Muscle of leg (tissue), 11 donors: ENCODE results near the gene FZD7. TPM values are rescaled to one million over a fixed set of nuclear protein-coding genes. Genes with fewer than 3 reads are reported as not detected.

ENCODE experiments used
- DNase-seq: peaks from one replicate; pipeline ENCODE4 v3.0.0; 2013
- H3K27ac ChIP-seq: one replicate; pipeline ENCODE4 v1.5.1; 2013; ENCODE audit warnings: mild to moderate bottlenecking, low read length, control low read depth
- H3K27me3 ChIP-seq: one replicate; pipeline ENCODE4 v1.6.1; 2013; ENCODE audit warnings: low read length; ENCODE audit not compliant: control insufficient read depth, insufficient read depth
- H3K36me3 ChIP-seq: one replicate; pipeline ENCODE4 v1.6.1; 2013; ENCODE audit warnings: low read length; ENCODE audit not compliant: control insufficient read depth, insufficient read depth
- H3K4me1 ChIP-seq: one replicate; pipeline ENCODE4 v1.6.1; 2013; ENCODE audit warnings: low read length; ENCODE audit not compliant: control insufficient read depth, insufficient read depth
- H3K4me3 ChIP-seq: one replicate; pipeline ENCODE4 v1.5.1; 2013; ENCODE audit warnings: low read length, control low read depth
- H3K9me3 ChIP-seq: replicated peaks from 2 replicates; pipeline ENCODE4 v1.6.1; 2013; ENCODE audit warnings: low read depth, low read length; ENCODE audit not compliant: control insufficient read depth
- WGBS: methylation state at CpG from one replicate; pipeline ENCODE4 v1.1.5; 2013; ENCODE audit warnings: missing lambda C conversion rate; ENCODE audit not compliant: insufficient coverage; 5-methylcytosine and 5-hydroxymethylcytosine counted together
- polyA plus RNA-seq, 8 donors: library from polyadenylated mRNA; unstranded; fragments of 120-200 nt; gene quantifications; one replicate each; pipeline versions ENCODE4 v1.2.1 to v1.2.3, GENCODE V29; 2013; ENCODE audit warnings: inconsistent platforms in 1 of 8, low replicate concordance in 1 of 8; ENCODE audit not compliant: insufficient read length in 8 of 8, insufficient read depth in 1 of 8
- total RNA-seq: library from RNA; stranded (reverse); fragments of 120-200 nt; gene quantifications from one replicate; pipeline ENCODE4 v1.2.4, GENCODE V29; 2013

The FZD7 gene
- total and polyA plus RNA-seq, 9 donors, result 22.4 to 37.3 (median 28.6) TPM

- DNase-seq, result no peak
- no peak overlapping the region for H3K4me3 ChIP-seq
- H3K4me1 ChIP-seq, result peaks cover 8% of the 10 kb centered on the region
- H3K27me3 ChIP-seq, result no peaks in the 10 kb centered on the region
- WGBS, result no CpG with 5 or more reads among the region's 2 CpGs
- no peaks in the 10 kb centered on the region for H3K36me3 ChIP-seq
- H3K9me3 ChIP-seq, result no peaks in the 10 kb centered on the region
- H3K27ac ChIP-seq, result no peak overlapping the region
Measured at GRCh38 chr2:202074324-202074723, 40.7 kb downstream of the FZD7 start.

- H3K27me3 ChIP-seq, result no peaks in the 10 kb centered on the region
- H3K27ac ChIP-seq, result no peak overlapping the region
- no peaks in the 10 kb centered on the region for H3K36me3 ChIP-seq
- no peaks in the 10 kb centered on the region for H3K9me3 ChIP-seq
- peaks cover 5% of the 10 kb centered on the region for H3K4me1 ChIP-seq
- no peak overlapping the region for H3K4me3 ChIP-seq
- no peak for DNase-seq
- WGBS, result no CpG with 5 or more reads among the region's 5 CpGs
Measured at GRCh38 chr2:202079310-202079709, 45.7 kb downstream of the FZD7 start.

- DNase-seq, result no peak
- Histone ChIP-seq H3K4me1 (peaks cover 7% of the 10 kb centered on the region), H3K36me3 (no peaks in the 10 kb centered on the region), H3K27me3 (no peaks in the 10 kb centered on the region), H3K9me3 (no peaks in the 10 kb centered on the region), H3K27ac (no peak overlapping the region), H3K4me3 (no peak overlapping the region)
- 83% methylated on average over 1 of the region's 6 CpGs for WGBS
Measured at GRCh38 chr2:202084265-202084664, 50.6 kb downstream of the FZD7 start.

Other genes with a start within 250 kb of the FZD7 start
- 1.1 TPM for gene CDK15, start 227.3 kb upstream of the FZD7 start, total RNA-seq
- gene CDK15, start 227.3 kb upstream of the FZD7 start, polyA plus RNA-seq, result 1 to 10 TPM in 4 of 8 donors, under 1 TPM in 4; 0.56 to 2.2 (median 0.93) TPM
- 0.31 TPM for gene KIAA2012, start 39.4 kb downstream of the FZD7 start, total RNA-seq
- gene KIAA2012, start 39.4 kb downstream of the FZD7 start, polyA plus RNA-seq, result under 1 TPM; 0.14 to 0.75 (median 0.22) TPM
- 91.2 TPM for gene SUMO1, start 204.7 kb downstream of the FZD7 start, total RNA-seq
- 100 to 1,000 TPM in 4 of 8 donors, 10 to 100 TPM in 4; 92.4 to 125 (median 103) TPM for gene SUMO1, start 204.7 kb downstream of the FZD7 start, polyA plus RNA-seq
- 56.6 TPM for gene NOP58, start 231.9 kb downstream of the FZD7 start, total RNA-seq
- 10 to 100 TPM; 57.7 to 72.3 (median 65.6) TPM for gene NOP58, start 231.9 kb downstream of the FZD7 start, polyA plus RNA-seq